Activated B cell treated with CpG ODN at 0.5 μM for 24 hours (primary cell): ENCODE data around the gene TRDMT1. TPM values are rescaled to one million over a fixed set of nuclear protein-coding genes. Genes with fewer than 3 reads are reported as not detected.

Experiments
- ATAC-seq: fragments of 200-7000 bp; cut with Tn5 transposase; one replicate; pipeline ENCODE4 v1.10.0; 2021; ENCODE audit warnings: low read depth, mild to moderate bottlenecking, moderate library complexity
- CTCF ChIA-PET: fragments of 350-600 bp; sonication (Branson Sonifier 250); formaldehyde crosslinking; loops from one replicate; lab custom pipeline; 2021; ENCODE audit warnings: antibody characterized with exemption; lab: Charles Lee
- POLR2A ChIA-PET: fragments of 350-600 bp; sonication (Branson Sonifier 250); formaldehyde crosslinking; loops from one replicate; lab custom pipeline; 2021; ENCODE audit warnings: antibody characterized with exemption; lab: Charles Lee
- DNase-seq: peaks from one replicate; pipeline ENCODE4 v3.0.0; 2022
- H3K27ac Mint-ChIP-seq: one replicate; pipeline ENCODE4 v1.8.0; 2020; ENCODE audit warnings: mixed read lengths
- H3K27me3 Mint-ChIP-seq: one replicate; pipeline ENCODE4 v1.8.0; 2021; ENCODE audit warnings: mixed read lengths
- H3K36me3 Mint-ChIP-seq: one replicate; pipeline ENCODE4 v1.8.0; 2021; ENCODE audit warnings: low read depth, mixed read lengths
- H3K4me1 Mint-ChIP-seq: one replicate; pipeline ENCODE4 v1.8.0; 2021; ENCODE audit warnings: mixed read lengths
- H3K4me3 Mint-ChIP-seq: one replicate; pipeline ENCODE4 v1.8.0; 2020; ENCODE audit warnings: mild to moderate bottlenecking, mixed read lengths
- H3K9me3 Mint-ChIP-seq: one replicate; pipeline ENCODE4 v1.8.0; 2020; ENCODE audit warnings: mixed read lengths
- CTCF ChIP-seq: fragments of 200-600 bp; IDR thresholded peaks from one replicate; pipeline ENCODE4 v1.8.0; 2022; ENCODE audit warnings: antibody characterized with exemption, mild to moderate bottlenecking
- intact Hi-C: fragments of 100-400 bp; cut with micrococcal nuclease; formaldehyde crosslinking; loops from one replicate; pipeline ENCODE4 v1.15.1; 2024
- total RNA-seq: library from RNA; stranded (reverse); gene quantifications from 2 replicates; pipeline ENCODE4 v1.2.3, GENCODE V29; 2022

TRDMT1 gene
- total RNA-seq, 1 donor from 2014 or later: 19.9 TPM

- ATAC-seq (no peak), DNase-seq (no peak)
- no peaks in the 10 kb centered on the region for H3K4me1 Mint-ChIP-seq
- H3K27me3 Mint-ChIP-seq: no peaks in the 10 kb centered on the region
- POLR2A ChIA-PET: no interaction called here
- CTCF ChIA-PET: no interaction called here
- TF ChIP-seq CTCF: no peak
- peaks cover 9% of the 10 kb centered on the region for H3K36me3 Mint-ChIP-seq
- H3K27ac Mint-ChIP-seq: no peak overlapping the region
- no peak overlapping the region for H3K4me3 Mint-ChIP-seq
- intact Hi-C loops: no loop called here
- H3K9me3 Mint-ChIP-seq: no peaks in the 10 kb centered on the region
Observed at GRCh38 chr10:17123961-17124360, 77.5 kb downstream of the TRDMT1 start.

- intact Hi-C loops: no loop called here
- Mint-ChIP-seq H3K4me3 (no peak overlapping the region), H3K27me3 (no peaks in the 10 kb centered on the region), H3K36me3 (peaks cover 9% of the 10 kb centered on the region), H3K9me3 (no peaks in the 10 kb centered on the region), H3K27ac (no peak overlapping the region), H3K4me1 (no peaks in the 10 kb centered on the region)
- ChIA-PET CTCF (no interaction called here), POLR2A (interaction anchor here (0.7 kb wide), 1 partner anchor 106 kb away, joined by 3 read pairs; no protein-coding TSS in a partner anchor)
- no peak for ATAC-seq
- TF ChIP-seq CTCF: no peak
- no peak for DNase-seq
Observed at GRCh38 chr10:17122726-17123661, 78.5 kb downstream of the TRDMT1 start.

DNA sequence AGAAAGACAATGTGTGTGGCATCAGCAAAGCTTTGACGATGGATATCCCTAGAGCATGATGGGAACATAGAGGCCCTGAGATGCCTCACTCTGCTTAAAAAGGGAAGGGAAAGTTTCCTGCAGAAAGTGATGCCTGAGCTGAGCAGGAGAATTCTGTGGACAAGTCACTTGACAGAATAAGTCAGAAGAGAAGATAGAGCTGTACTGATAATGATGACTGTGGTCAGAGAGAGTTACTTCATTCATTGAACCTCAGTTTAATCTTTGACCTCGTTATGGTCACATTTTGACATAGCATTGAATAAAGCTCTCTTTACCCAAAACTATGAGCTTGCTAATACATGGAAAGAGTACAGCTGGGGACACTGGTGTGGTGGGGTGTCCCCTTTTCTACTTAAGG lies 79.4 kb downstream of the TRDMT1 start:
- Mint-ChIP-seq H3K36me3 (peaks cover 9% of the 10 kb centered on the region), H3K27ac (no peak overlapping the region), H3K9me3 (no peaks in the 10 kb centered on the region), H3K27me3 (no peaks in the 10 kb centered on the region), H3K4me1 (no peaks in the 10 kb centered on the region), H3K4me3 (no peak overlapping the region)
- CTCF ChIA-PET: interaction anchor here (0.5 kb wide), 1 partner anchor 107 kb away, joined by 3 read pairs; no protein-coding TSS in a partner anchor
- intact Hi-C loops: no loop called here
- TF ChIP-seq CTCF: no peak
- POLR2A ChIA-PET: no interaction called here
- DNase-seq (no peak), ATAC-seq (no peak)

DNA sequence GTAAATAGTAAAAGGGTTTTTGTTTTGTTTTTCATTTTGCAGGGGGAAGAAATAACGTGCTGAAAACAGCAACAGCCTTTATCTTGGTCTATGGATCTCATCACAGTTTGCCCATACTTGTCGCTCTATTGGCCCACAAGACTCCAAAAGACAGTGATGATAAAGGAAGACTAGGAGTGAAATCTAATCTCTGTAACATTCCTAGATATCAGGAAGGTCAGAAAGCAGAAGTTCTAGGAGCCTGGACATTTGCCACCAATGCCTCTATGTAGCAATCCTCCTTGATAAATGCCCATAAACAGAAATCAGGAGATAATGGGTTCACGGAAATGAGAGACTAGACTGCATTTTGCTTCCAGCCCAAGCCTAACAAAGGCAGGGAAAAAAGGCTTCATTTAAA lies 80.8 kb downstream of the TRDMT1 start:
- TF ChIP-seq CTCF: no peak
- Mint-ChIP-seq H3K27me3 (no peaks in the 10 kb centered on the region), H3K27ac (no peak overlapping the region), H3K4me3 (no peak overlapping the region), H3K4me1 (no peaks in the 10 kb centered on the region), H3K9me3 (no peaks in the 10 kb centered on the region), H3K36me3 (peaks cover 9% of the 10 kb centered on the region)
- intact Hi-C loops: no loop called here
- DNase-seq (no peak), ATAC-seq (no peak)
- CTCF ChIA-PET: no interaction called here
- POLR2A ChIA-PET: no interaction called here

DNA sequence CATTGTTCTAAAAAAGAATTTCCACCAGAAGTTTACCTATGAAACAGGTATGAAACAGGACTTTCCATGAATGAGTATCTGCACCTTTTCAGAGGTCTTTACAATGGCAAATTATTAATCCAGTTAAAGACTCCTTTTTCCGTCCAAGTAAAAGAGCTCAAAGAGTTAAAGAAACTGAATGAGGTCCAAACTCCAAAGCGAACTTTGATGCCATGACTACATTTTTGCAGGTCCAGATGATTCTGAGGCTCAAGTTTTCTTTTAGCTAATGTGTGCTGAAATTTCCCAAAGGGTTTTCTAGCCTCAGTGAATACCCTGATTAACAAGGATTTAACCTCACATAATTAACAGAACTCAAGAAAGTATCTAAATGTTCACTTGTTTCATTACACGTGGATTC lies 81.6 kb downstream of the TRDMT1 start:
- POLR2A ChIA-PET: no interaction called here
- H3K27ac Mint-ChIP-seq: no peak overlapping the region
- H3K9me3 Mint-ChIP-seq: no peaks in the 10 kb centered on the region
- CTCF ChIA-PET: no interaction called here
- H3K4me3 Mint-ChIP-seq: no peak overlapping the region
- no peaks in the 10 kb centered on the region for H3K27me3 Mint-ChIP-seq
- ATAC-seq (no peak), DNase-seq (no peak)
- intact Hi-C loops: no loop called here
- H3K4me1 Mint-ChIP-seq: no peaks in the 10 kb centered on the region
- no peak for TF ChIP-seq CTCF
- peaks cover 9% of the 10 kb centered on the region for H3K36me3 Mint-ChIP-seq
